Liver (tissue), 3 donors: ENCODE data around the gene CDC42.

Experiments used
- TAF1 ChIP-seq: conservative IDR thresholded peaks from 2 replicates; pipeline ENCODE4 v1.6.1; 2016; ENCODE audit warnings: antibody characterized with exemption, mild to moderate bottlenecking
- TF ChIP-seq, protein P1 (sequence below): fragments of 150-350 bp; IDR thresholded peaks from 2 replicates; pipeline ENCODE4 v1.5.1; 2017; ENCODE audit warnings: improper control_type of control experiment, low read depth, low read length; ENCODE audit not compliant: missing input control
- TF ChIP-seq, protein P2 (sequence below): IDR thresholded peaks from 2 replicates; pipeline ENCODE4 v1.6.1; 2016; ENCODE audit warnings: antibody characterized with exemption
- donor health status: healthy.
- donor health status: healthy.

DNA sequence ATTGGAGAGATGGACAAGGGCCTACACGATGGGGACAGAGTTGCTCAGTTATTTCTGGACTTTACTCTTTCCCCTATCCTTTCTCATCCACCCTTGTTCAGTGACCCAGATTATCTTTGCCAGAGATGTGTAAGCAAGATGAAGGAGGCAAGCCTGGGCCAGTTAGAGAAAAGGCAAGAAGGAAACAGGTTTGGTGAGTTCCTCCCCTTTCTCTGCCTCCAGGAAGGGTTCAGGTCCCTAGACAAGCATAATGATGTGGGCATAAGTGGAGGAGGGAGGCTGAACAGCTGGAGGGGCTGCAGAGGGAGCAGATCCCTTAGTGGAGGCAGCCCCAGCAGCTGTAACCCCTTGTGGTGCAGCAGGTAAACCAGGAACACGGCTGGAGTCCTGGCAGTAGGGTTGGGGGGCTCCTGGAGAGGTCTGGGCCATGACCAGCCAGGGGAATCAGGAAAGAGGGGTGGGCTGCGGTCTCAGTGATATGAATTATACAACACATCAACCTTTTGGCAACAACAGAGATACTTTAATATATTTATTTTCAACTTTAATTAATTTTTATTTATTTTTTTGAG, 9.2 kb upstream of the CDC42 start:
- TF ChIP-seq, protein P1, sequence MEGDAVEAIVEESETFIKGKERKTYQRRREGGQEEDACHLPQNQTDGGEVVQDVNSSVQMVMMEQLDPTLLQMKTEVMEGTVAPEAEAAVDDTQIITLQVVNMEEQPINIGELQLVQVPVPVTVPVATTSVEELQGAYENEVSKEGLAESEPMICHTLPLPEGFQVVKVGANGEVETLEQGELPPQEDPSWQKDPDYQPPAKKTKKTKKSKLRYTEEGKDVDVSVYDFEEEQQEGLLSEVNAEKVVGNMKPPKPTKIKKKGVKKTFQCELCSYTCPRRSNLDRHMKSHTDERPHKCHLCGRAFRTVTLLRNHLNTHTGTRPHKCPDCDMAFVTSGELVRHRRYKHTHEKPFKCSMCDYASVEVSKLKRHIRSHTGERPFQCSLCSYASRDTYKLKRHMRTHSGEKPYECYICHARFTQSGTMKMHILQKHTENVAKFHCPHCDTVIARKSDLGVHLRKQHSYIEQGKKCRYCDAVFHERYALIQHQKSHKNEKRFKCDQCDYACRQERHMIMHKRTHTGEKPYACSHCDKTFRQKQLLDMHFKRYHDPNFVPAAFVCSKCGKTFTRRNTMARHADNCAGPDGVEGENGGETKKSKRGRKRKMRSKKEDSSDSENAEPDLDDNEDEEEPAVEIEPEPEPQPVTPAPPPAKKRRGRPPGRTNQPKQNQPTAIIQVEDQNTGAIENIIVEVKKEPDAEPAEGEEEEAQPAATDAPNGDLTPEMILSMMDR = no peak
- TF ChIP-seq, protein P2, sequence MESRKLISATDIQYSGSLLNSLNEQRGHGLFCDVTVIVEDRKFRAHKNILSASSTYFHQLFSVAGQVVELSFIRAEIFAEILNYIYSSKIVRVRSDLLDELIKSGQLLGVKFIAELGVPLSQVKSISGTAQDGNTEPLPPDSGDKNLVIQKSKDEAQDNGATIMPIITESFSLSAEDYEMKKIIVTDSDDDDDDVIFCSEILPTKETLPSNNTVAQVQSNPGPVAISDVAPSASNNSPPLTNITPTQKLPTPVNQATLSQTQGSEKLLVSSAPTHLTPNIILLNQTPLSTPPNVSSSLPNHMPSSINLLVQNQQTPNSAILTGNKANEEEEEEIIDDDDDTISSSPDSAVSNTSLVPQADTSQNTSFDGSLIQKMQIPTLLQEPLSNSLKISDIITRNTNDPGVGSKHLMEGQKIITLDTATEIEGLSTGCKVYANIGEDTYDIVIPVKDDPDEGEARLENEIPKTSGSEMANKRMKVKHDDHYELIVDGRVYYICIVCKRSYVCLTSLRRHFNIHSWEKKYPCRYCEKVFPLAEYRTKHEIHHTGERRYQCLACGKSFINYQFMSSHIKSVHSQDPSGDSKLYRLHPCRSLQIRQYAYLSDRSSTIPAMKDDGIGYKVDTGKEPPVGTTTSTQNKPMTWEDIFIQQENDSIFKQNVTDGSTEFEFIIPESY = no peak
- TF ChIP-seq TAF1 = no peak
